8988T (cell line): ENCODE results near the gene GALNT2.

Source experiments
- DNase-seq: peaks from one replicate; pipeline ENCODE4 v3.0.0; 2011

Gene GALNT2

GRCh38 chr1:230066466-230067404 lies at the start of gene GALNT2:
GALNT2 (plus strand) TSS chr1:230067238; CDS start chr1:230067281, 43 bp downstream.
- DNase-seq, result peak; percentile 90

DNA sequence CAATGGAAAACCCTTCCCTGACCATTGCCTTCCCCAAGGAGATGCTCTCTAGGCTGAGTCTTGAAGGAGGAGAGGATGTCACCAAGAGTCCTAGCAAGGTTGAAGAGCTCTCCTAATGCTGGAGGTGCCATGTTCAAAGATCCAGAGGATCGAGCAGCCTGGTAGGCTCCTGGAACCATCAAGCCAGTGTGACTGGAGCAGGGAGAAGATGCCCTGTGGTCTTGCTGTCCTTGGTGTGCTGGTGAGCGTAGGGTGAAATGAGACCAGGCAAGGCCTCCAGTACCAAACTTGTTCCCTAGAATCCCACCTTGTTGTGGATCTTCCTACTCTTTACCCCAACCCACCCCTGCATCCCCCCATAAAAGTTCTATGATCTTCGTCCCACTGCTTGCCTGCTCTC lies 46.6 kb upstream of the GALNT2 start:
- DNase-seq, result no peak

- DNase-seq, result no peak
Observed at GRCh38 chr1:230022666-230023380, 44.2 kb upstream of the GALNT2 start.

DNA sequence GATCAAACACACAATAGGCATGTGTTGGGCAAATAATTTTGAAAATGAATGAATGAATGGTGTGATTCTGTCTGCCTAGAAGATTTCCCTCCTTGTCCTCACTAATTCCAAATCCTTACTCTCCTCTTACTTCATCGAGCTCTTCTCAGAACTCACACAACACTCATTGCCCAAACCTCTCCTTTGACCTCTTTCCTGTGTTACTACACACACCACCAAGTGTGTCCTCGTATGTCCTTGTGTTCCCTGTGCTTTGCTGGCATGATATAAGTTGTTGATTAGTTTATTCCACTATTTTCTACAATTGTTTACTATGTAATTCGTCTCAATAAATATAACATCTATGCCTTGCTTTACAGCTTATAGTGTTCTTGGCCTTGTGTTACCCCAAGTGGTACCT lies 41.4 kb upstream of the GALNT2 start:
- no peak for DNase-seq

- DNase-seq, result no peak
Observed at GRCh38 chr1:230026139-230026538, 40.9 kb upstream of the GALNT2 start.

DNA sequence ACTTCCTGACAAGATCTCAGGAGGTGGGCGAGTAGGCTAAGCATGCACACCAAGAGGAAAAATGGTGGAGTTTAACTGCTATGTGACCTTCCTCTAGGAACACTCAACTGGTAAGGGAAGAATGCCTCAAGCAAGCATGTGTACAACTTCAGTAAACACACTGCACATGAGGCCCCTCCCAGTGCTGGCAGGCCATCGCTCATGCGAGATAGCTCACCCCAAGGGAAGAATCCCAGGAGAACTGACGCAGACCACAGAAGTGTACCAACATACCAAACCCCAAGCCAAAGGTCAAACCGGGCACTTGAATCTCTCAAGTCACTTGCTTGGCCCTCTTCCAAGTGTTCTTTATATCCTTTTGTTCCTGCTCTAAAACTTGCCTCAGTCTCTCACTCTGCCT lies 40.5 kb upstream of the GALNT2 start:
- no peak for DNase-seq

GRCh38 chr1:230028602-230029223 lies 38.3 kb upstream of the GALNT2 start:
- no peak for DNase-seq

- DNase-seq, result no peak
Observed at GRCh38 chr1:230029244-230029941, 37.6 kb upstream of the GALNT2 start.

GRCh38 chr1:230030122-230030821 lies 36.8 kb upstream of the GALNT2 start:
- DNase-seq, result no peak

- DNase-seq, result no peak
Observed at GRCh38 chr1:230031131-230031530, 35.9 kb upstream of the GALNT2 start.

- DNase-seq, result no peak
Observed at GRCh38 chr1:230032516-230033281, 34.3 kb upstream of the GALNT2 start.

DNA sequence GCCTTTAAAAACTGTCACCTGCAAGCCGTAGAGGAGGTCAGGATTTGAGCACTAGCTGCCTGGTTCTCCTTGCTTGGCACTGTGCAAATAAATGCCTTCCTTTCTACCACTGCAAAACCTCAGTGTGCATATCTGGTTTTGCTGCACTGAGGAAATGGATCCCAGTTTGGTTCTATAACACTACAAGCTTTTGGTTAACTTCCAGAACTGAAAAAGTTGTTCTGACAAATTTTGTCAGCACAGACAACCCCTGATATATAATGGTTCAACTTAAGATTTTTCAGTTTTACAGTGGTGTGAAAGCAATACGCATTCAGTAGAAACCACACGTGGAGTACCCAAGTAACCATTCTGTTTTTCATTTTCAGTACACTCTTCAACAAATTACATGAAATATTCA lies 29.8 kb upstream of the GALNT2 start:
- no peak for DNase-seq

DNA sequence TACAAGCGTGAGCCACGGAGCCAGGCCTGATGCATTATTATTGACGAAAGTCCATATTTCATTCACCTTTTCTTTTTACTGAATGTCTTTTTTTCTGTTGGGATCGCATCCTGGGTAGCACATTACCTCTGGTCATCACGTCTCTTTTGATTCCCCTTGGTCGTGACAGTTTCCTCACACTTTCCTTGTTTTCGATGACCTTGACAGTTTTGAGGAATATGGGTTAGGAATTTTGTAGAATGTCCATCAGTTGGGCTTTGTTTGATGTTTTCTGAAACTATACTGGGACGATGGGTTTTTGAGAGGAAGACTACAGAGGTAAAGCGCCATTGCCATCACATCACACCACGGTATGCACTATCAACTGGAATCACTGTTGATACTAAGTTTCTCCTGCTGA lies 26.6 kb upstream of the GALNT2 start:
- no peak for DNase-seq

DNA sequence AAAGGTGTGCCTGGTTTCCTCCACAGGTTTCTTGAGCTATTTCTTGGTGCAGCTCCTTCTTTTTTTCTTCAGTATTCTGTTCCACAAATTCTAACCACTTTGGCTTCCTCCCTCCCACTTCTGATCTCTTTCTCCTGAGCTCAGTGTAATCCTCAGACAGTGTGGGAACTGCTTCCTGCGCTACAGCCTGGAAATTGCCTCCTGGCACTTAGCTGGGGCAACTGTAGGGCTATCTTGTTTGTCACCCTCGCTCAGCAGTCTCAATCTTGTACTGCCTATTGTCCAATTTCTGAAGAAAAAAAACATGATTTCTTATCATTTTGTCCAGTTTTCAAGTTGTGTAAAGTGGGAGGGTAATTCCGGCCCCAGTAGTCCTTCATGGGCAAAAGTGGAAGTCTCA lies 24.0 kb upstream of the GALNT2 start:
- no peak for DNase-seq

- DNase-seq, result no peak
Observed at GRCh38 chr1:230044729-230045128, 22.3 kb upstream of the GALNT2 start.

DNA sequence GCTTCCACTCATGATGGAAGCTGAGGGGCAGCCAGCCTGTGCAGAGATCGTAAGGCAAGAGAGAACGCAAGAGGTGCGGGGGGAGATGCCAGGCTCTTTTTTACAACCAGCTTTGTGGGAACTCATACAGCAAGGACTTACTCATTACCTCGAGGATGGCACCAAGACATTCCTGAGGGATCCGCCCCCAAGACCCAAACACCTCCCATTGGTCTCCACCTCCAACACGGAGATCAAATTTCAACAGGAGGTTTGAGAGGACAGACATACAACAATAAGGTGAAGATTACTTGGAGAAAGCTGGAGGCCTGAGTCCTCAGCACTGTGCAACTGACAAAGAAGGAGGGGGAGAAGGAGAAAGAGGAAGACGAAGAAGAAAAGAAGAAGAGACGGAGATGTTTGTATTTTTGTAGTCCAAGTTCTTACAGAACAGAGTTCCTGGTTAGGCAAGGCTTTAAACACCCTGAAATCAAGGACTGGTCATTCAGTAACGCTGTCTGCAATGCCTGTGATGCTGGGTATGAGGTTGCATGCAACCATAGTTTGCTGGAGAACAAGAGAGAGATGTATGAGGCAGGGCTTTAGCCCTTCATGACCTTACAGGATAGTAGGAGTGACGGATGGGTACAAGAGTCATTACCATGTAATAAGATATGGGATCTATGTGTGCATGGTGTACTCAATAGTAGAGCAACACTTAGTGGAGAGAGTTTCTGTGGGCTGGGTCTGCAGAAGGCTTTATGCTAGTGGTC lies 19.7 kb upstream of the GALNT2 start:
- DNase-seq, result no peak

DNA sequence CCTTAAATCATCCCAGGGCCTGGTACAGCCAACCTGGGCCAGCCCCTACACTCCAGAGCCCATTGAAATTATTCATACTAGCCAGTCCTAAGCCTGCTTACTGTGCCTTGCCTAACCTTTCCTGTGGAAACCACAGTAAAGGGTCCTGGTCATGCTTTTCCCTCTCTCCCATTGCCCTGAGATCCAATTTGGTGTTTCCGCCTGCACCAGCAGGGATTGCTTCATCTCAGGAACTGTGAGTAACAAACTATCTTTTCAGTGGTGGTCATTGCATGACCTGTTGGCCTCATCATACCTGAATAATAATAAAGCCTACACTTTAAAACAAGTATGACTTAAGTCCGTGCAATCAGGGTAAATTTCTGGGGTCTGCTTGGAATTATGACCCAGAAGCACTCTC lies 18.7 kb upstream of the GALNT2 start:
- no peak for DNase-seq

GRCh38 chr1:230048922-230049321 lies 18.1 kb upstream of the GALNT2 start:
- no peak for DNase-seq

DNA sequence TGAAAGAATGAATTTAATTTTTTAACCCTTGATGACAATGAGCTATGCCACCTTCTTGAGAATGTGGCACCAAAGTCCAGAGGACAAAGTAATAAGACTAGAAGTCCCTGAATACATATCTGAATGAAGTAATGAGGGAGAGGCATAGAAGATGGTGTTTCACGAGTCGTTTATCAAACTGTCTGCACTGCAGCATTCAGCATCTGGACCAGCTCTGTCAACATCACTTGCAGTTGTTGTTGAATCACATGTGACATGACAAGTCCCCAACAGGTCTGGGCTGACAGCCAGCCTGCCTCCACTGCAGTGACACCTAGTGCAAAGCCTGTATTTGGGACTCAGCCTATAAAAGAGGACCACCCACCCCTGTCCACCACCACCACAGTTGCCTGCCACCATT lies 17.3 kb upstream of the GALNT2 start:
- DNase-seq, result no peak

DNA sequence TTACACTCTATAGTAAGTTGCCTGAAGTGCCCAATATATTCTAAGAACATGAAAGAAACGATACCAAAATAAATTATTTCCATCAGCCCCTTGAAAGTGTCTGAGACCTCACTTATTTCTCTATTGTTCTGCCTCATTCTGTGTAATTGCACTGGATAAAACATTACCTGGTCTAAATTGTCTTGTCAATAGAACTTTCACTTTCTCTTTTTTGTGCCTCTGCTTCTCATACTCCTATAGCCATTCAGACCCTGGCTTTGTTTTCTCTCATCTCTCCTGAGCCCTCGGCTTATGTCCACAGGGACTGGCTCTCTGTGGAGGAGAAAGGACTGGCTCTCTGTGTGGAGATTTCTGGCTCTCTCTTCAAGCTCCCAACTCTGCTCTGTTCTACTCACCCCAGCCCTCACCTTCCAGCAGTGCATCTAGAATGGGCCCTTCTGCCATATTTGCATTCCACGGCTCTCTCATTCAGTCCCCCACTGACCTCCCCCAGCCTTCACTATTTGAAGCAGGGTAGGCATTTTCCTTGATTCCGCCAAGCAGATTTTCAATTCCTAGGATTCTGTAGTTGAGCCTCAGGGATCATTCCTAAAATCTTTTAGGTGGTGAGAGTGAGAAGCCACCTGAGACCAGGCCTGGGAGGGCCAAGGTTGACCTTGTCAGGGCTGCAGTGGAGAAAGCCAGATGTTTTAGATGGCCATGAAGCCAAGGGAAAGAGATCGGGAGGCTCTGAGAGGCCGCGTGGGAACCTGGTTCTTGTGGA lies 15.9 kb upstream of the GALNT2 start:
- no peak for DNase-seq
